Cardiac muscle cell (in vitro differentiated cells and primary cell): Measurements from ENCODE around the gene C20orf202. TPM values are rescaled to one million over a fixed set of nuclear protein-coding genes. Genes with fewer than 3 reads are reported as not detected.

Experiments used
- DNase-seq, 2 donors: peaks; one replicate each; pipeline versions ENCODE4 v3.0.0 to v3.0.0-alpha.2; 2010 to 2017; ENCODE audit warnings: low read depth in 1 of 2, low spot score in 1 of 2
- H3K27ac ChIP-seq: fragments of 200-600 bp; sonication (generic); 2 replicates; pipeline ENCODE4 v1.5.1; 2016
- H3K27me3 ChIP-seq: fragments of 200-600 bp; sonication (generic); 2 replicates; pipeline ENCODE4 v1.6.0; 2016; ENCODE audit warnings: control low read depth
- H3K36me3 ChIP-seq: fragments of 200-600 bp; sonication (generic); 2 replicates; pipeline ENCODE4 v1.5.1; 2016; ENCODE audit warnings: control low read depth
- H3K4me1 ChIP-seq: fragments of 200-600 bp; sonication (generic); 2 replicates; pipeline ENCODE4 v1.8.1; 2017; ENCODE audit warnings: low read depth, mild to moderate bottlenecking, mixed run types
- H3K4me3 ChIP-seq: fragments of 200-600 bp; sonication (generic); 2 replicates; pipeline ENCODE4 v1.5.1; 2016; ENCODE audit warnings: mild to moderate bottlenecking
- H3K9me3 ChIP-seq: fragments of 200-600 bp; sonication (generic); 2 replicates; pipeline ENCODE4 v1.5.1; 2017; ENCODE audit warnings: low read depth, mild to moderate bottlenecking, control low read depth
- CTCF ChIP-seq: IDR thresholded peaks from 2 replicates; pipeline ENCODE4 v1.5.1; 2012; ENCODE audit warnings: low read depth, mild to moderate bottlenecking, low read length
- polyA plus RNA-seq: library from polyadenylated mRNA; unstranded; fragments of >200 nt; fragmentation: Nextera tagmentation; extraction: Ambion mirVana; gene quantifications from 2 replicates; pipeline ENCODE4 v1.2.1, GENCODE V29; 2016
- total RNA-seq: library from RNA; depleted of rRNA; stranded (reverse); fragments of >200 nt; gene quantifications from 2 replicates; pipeline ENCODE4 v1.2.3, GENCODE V29; 2016

The C20orf202 gene
- total RNA-seq (0.14 and 0.83 TPM in 2 replicates), polyA plus RNA-seq (0.19 and 0.27 TPM in 2 replicates)

- no peaks in the 10 kb centered on the region for H3K4me1 ChIP-seq
- H3K27me3 ChIP-seq: no peaks in the 10 kb centered on the region
- no peak within 1 kb of the TSS for H3K27ac ChIP-seq
- no peaks in the 10 kb centered on the region for H3K36me3 ChIP-seq
- no peak for DNase-seq
- no peak for TF ChIP-seq CTCF
- H3K4me3 ChIP-seq: no peak within 1 kb of the TSS
- H3K9me3 ChIP-seq: no peaks in the 10 kb centered on the region
Measured at GRCh38 chr20:1202762-1203504, at the start of gene C20orf202. Gene C20orf202 (plus strand): TSS chr20:1203454. CDS start chr20:1203586, 132 bp downstream.

- H3K4me1 ChIP-seq: no peaks in the 10 kb centered on the region
- H3K9me3 ChIP-seq: no peaks in the 10 kb centered on the region
- no peak for DNase-seq
- no peaks in the 10 kb centered on the region for H3K27me3 ChIP-seq
- H3K36me3 ChIP-seq: peaks cover 3% of the 10 kb centered on the region
- TF ChIP-seq CTCF: no peak
- no peak overlapping the region for H3K27ac ChIP-seq
- no peak overlapping the region for H3K4me3 ChIP-seq
Measured at GRCh38 chr20:1154226-1154625, 49.0 kb upstream of the C20orf202 start.

DNA sequence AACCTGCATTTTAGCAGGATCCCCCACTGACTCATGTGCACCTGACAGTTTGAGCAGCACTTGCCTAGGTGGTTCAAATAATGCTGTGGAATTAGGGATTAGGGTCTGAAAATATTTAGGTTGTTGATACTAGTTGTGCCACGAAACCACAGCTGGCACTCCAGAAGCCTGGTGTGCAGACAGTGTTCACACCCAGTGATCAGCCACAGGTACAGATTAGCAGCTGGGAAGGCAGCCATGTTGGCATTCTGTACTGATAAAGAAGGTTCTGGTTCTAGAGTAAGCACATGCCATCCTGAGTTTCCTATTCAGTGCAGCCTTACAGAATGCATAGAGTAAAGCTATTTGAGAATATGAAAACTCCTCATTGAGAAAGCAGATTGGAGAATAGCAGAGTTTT lies 48.6 kb upstream of the C20orf202 start:
- Histone ChIP-seq H3K4me3 (no peak overlapping the region), H3K4me1 (no peaks in the 10 kb centered on the region), H3K36me3 (peaks cover 3% of the 10 kb centered on the region), H3K27me3 (no peaks in the 10 kb centered on the region), H3K9me3 (no peaks in the 10 kb centered on the region), H3K27ac (no peak overlapping the region)
- no peak for TF ChIP-seq CTCF
- DNase-seq: no peak

DNA sequence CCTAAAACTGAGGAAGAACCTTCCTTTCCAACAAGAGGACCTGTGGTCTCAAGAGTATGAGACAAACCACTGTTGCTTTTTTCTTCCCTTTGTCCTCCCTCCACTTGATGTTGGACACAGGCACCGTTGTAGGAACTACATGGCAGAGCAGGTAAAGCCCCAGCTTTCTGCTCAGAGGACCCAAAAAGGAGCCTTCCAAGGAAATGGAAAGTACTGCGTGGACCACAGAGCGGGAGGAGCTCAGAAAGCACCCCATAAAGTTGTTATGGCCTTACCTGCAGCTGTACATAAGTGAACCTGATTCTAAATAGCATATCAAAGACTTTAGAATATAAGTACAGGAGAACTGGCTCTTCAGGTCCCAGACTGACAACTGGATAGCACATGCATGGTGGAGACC lies 47.9 kb upstream of the C20orf202 start:
- Histone ChIP-seq H3K4me3 (no peak overlapping the region), H3K27ac (no peak overlapping the region), H3K27me3 (no peaks in the 10 kb centered on the region), H3K36me3 (peaks cover 6% of the 10 kb centered on the region), H3K4me1 (no peaks in the 10 kb centered on the region), H3K9me3 (no peaks in the 10 kb centered on the region)
- TF ChIP-seq CTCF: no peak
- DNase-seq: no peak

- Histone ChIP-seq H3K4me3 (no peak overlapping the region), H3K4me1 (no peaks in the 10 kb centered on the region), H3K9me3 (no peaks in the 10 kb centered on the region), H3K27ac (no peak overlapping the region), H3K27me3 (no peaks in the 10 kb centered on the region), H3K36me3 (peaks cover 15% of the 10 kb centered on the region)
- DNase-seq: no peak
- TF ChIP-seq CTCF: no peak
Measured at GRCh38 chr20:1160496-1160895, 42.8 kb upstream of the C20orf202 start.
